ENCODE data around the gene ADAMTSL1.

Gene ADAMTSL1

DNA sequence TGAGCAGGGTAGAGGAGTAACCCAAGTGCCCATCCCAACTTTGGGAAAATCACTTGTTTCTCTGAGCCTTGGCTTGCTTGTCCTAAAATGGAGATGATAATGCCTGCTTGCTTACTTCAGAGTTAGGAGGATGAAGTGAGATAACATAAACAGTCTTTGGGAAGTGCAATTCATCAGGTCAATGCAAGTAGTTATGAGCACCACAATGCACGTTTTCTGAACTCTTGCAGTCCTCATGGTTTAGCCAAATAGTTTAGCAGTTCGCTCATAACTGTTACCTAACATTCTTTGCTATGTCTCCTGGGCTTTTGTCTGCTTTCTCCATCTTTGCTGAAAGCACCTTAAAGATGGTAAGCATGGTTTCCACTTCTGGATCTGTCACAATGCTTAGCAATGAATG, 270.0 kb downstream of the ADAMTSL1 start:
- DNase-seq: no peak

GRCh38 chr9:18745710-18746109, 271.8 kb downstream of the ADAMTSL1 start:
- DNase-seq: no peak

GRCh38 chr9:18746631-18747030, 272.7 kb downstream of the ADAMTSL1 start:
- no peak for DNase-seq

- DNase-seq: no peak
These were observed 273.6 kb downstream of the ADAMTSL1 start for GRCh38 chr9:18747595-18747994.

GRCh38 chr9:18748251-18748701, 274.3 kb downstream of the ADAMTSL1 start:
- no peak for DNase-seq

DNA sequence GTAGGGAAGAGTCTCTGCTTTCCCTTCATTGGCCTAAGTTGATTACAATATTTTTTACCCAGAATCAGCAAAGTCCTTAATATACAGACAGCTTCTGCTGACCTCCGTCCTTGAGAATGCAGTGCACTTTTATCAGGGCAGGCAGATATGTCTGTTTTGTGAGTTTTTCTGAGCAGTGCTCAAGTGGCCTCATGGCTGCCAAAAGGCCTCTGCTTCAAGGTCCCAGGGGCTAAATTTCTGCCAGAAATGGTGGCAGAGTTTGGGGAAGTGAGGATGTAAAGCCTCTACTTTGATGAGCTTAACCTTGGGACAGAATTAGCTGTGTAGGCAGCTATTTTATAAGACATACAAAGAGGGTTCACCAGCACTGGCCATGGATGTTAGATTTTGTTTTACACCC, 275.8 kb downstream of the ADAMTSL1 start:
- DNase-seq: no peak

- DNase-seq: no peak
These were observed 280.0 kb downstream of the ADAMTSL1 start for GRCh38 chr9:18753904-18754303.

DNA sequence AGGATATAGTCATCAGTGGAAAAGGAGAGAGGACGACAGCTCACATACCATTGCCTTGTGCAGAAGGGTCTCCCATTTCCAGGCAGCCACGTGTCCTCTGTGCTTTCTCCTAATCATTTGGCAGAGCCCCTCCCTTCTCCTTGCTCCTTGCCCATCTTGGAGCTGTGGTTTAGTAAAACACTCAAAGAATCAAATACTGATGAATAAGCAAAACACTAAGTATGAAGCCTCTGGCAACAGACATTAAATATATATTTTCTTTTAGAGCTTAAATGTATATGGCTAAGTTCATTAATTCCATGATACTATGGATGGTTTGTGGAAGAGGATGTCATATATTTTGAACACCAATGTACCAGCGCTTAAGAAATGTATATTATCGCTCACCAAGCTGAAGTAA, 280.6 kb downstream of the ADAMTSL1 start:
- no peak for DNase-seq

- no peak for DNase-seq
These were observed 281.3 kb downstream of the ADAMTSL1 start for GRCh38 chr9:18755263-18755662.

DNA sequence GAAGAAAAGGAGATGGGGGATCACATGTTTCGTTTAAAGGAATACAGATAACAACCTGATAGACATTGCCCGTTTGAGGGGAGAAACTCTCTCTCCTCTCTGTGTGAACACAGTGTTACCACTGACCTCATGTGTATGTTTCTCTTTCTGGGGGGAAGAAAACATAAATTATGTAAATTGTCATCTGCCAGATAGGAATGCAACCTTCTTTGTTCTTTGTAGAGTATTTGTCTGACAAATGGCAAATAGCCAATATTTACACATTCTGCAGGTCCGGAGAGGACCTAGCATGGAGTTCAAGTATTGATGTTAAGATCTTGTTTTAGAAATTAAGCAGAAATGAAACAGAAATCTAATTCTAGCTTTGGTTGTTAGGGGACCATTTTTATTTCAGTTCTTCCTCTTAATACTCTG, 282.8 kb downstream of the ADAMTSL1 start:
- DNase-seq: no peak

DNA sequence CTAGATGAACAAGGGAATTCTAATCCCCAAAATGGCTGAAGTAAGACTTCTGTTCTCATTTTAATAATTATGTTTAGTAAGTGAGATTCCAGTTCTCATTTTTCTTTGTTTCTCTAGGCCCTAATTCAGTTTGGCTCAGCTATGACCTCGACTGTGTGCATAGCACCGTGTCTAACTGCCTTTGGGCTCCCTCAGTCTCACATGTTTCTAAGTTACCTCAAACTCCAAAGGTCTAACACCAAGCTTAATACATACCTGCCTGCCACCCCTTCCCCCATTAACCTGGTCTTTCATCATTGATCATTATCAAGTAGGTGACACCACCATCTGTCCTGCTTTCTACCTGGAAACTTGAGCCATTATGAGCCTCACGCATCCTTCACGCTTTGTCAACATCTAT, 285.9 kb downstream of the ADAMTSL1 start:
- no peak for DNase-seq

- no peak for DNase-seq
These were observed 287.9 kb downstream of the ADAMTSL1 start for GRCh38 chr9:18761742-18762300.

GRCh38 chr9:18766989-18767550, 293.1 kb downstream of the ADAMTSL1 start:
- no peak for DNase-seq

- no peak for DNase-seq
These were observed 295.1 kb downstream of the ADAMTSL1 start for GRCh38 chr9:18768951-18769622.

GRCh38 chr9:18770131-18770908, 296.4 kb downstream of the ADAMTSL1 start:
- no peak for DNase-seq

DNA sequence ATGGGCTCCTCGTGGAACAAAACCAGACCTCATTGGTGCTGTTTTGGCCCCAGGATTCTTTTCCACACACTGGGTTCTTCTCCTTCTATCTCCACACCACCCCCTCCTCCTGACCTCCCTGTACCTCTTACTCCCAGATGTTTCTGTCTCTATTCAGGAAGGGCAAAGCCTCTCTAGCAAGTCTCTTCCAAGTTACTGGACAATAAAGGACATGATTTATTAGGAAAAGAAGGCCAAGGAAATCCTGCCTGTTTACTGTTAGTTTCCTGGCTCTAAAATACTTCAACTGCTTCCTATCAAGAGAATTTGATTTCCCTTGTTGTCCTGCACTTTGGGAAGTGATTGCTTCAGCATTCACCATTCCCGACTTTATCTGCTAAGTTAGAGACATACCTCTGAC, 297.1 kb downstream of the ADAMTSL1 start:
- DNase-seq: no peak

DNA sequence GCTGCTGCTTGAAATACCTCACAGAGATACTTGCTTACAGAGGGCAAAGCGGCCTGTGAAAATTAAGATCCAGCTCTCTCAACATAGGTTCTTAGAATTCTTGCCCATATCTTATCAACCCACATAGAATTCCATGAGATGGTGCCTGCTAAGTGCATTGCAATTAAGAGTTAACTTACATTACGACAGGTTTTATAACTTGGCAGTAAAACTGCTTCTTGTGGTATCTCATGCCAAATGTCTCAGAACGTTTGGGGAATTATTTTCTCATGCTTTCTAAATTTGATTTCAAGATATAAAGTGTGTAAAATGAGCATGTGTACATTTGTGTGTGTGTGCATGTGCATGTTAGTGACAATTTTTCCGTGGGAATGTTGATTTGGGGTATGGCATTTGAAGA, 297.8 kb downstream of the ADAMTSL1 start:
- no peak for DNase-seq

GRCh38 chr9:18775241-18775640, 301.3 kb downstream of the ADAMTSL1 start:
- no peak for DNase-seq

DNA sequence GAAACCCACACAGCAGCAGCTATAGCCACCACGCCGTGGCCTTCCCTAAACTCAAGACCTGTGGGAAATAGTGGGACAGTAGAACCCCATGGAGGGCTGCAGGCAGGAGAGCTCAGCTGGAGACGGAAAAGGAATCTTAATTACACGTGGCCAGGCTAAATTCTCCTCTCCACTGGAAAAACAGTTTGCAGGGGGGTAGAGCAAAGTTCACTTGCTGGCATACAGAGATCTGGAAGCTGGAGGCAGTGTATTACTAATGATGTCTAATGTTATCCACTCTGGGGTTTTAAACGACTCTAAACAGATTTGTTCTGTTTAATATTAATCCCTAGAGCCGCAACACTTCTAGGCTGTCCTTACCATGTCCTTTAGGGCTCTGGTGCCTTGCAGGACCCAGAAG, 302.0 kb downstream of the ADAMTSL1 start:
- no peak for DNase-seq

- no peak for DNase-seq
These were observed 303.2 kb downstream of the ADAMTSL1 start for GRCh38 chr9:18776836-18777820.

DNA sequence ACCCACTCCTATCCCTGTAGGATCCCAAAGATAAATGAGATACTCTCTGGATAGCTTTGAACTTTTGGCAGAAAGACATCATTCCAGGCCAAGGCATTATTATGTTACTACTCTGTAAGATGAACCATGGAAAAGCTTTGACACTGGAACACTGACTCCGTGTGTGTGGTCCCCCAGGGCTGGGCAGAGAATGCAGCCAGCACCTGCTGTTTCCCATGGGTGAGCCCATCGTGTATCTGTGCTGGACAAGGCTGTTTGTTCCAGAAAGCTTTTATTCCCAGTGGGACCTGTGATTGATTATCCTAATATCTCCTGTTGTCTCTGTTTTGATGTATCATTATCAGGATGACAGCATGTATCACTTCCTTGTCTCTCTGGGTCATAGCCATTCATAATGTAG, 304.2 kb downstream of the ADAMTSL1 start:
- DNase-seq: no peak

DNA sequence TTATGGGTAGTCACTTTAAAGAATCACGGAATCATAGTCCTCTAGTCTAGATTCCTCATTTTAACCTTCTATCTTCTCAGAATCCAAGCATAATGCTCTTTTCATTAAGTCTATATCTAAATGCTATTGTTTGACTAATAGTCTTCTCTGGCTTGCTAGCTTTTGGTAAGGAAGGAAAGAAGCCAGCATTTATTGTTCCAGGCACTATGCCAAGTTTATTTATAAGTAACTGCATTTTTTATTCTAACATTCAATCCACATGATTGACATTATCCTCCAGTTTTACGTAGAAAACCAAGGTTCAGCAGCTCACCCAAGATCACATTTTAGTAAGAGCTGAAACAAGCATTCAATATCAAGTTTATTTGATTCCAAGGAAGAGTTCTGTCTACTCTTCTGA, 304.9 kb downstream of the ADAMTSL1 start:
- DNase-seq: no peak

- no peak for DNase-seq
These were observed 310.0 kb downstream of the ADAMTSL1 start for GRCh38 chr9:18783909-18784308.
